HG03439 (cell line): ENCODE data around the gene XIRP2.

Experiments
- ATAC-seq: cut with Tn5 transposase; IDR thresholded peaks from one replicate; pipeline ENCODE4 v1.9.1; 2021; ENCODE audit warnings: mild to moderate bottlenecking, moderate library complexity; ENCODE audit not compliant: unreplicated experiment

XIRP2 gene, protein sequence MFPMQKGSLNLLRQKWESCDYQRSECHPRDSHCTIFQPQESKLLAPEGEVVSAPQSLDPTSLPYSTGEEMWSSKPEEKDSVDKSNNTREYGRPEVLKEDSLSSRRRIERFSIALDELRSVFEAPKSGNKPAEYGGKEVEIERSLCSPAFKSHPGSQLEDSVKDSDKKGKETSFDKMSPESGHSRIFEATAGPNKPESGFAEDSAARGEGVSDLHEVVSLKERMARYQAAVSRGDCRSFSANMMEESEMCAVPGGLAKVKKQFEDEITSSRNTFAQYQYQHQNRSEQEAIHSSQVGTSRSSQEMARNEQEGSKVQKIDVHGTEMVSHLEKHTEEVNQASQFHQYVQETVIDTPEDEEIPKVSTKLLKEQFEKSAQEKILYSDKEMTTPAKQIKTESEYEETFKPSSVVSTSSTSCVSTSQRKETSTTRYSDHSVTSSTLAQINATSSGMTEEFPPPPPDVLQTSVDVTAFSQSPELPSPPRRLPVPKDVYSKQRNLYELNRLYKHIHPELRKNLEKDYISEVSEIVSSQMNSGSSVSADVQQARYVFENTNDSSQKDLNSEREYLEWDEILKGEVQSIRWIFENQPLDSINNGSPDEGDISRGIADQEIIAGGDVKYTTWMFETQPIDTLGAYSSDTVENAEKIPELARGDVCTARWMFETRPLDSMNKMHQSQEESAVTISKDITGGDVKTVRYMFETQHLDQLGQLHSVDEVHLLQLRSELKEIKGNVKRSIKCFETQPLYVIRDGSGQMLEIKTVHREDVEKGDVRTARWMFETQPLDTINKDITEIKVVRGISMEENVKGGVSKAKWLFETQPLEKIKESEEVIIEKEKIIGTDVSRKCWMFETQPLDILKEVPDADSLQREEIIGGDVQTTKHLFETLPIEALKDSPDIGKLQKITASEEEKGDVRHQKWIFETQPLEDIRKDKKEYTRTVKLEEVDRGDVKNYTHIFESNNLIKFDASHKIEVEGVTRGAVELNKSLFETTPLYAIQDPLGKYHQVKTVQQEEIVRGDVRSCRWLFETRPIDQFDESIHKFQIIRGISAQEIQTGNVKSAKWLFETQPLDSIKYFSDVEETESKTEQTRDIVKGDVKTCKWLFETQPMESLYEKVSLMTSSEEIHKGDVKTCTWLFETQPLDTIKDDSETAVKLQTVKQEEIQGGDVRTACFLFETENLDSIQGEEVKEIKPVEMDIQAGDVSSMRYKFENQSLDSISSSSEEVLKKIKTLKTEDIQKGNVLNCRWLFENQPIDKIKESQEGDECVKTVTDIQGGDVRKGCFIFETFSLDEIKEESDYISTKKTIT (N-terminal part only)

DNA sequence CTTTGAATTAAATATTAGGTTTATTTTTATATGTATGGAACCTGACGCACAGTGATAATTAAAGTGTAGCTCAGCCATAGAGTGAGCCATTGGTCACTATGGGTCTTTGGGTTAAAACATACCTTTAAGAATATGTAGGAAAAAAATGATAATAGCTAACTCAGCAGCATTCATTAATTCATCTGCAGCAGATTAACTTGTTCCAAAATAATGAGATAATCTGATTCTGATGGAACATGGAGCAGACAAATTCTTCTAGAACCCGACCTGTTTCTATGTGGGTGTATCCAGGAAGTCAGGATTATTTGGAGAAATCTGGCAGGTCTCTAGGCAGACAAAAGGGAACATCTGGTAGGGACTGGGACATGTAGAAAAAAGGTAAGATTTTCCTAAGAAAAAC, at the start of gene XIRP2:
Gene XIRP2, plus strand, starts transcription at position 301 of the 400 bp plus-strand sequence. CDS start 15,003 bp downstream, outside the sequence.
- no peak for ATAC-seq

DNA sequence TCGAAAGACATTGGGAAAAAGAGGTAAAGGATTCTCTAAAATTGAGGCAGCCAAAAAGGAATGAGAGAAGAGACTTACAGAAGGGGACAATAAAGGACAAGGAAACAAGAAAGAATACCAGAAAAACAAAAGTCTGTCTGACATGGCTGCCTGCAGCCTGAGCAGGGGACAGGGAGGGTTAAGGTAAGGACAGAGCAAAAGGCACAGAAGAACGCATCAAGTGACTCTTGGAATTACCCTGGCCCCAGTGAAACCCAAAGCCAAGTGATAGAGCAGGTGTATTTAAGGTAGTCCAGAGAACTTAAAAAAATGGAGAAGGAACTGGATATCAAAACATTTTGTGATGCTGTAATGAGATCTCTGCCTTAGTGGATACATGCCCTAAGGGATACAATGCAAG, 47.1 kb upstream of the XIRP2 start:
- no peak for ATAC-seq

- ATAC-seq, result no peak
Measured at GRCh38 chr2:166841679-166842078, 46.6 kb upstream of the XIRP2 start.

GRCh38 chr2:166844111-166844510, 44.2 kb upstream of the XIRP2 start:
- no peak for ATAC-seq

GRCh38 chr2:166862468-166863132, 25.7 kb upstream of the XIRP2 start:
- ATAC-seq, result no peak

GRCh38 chr2:166867874-166868514, 20.3 kb upstream of the XIRP2 start:
- no peak for ATAC-seq

DNA sequence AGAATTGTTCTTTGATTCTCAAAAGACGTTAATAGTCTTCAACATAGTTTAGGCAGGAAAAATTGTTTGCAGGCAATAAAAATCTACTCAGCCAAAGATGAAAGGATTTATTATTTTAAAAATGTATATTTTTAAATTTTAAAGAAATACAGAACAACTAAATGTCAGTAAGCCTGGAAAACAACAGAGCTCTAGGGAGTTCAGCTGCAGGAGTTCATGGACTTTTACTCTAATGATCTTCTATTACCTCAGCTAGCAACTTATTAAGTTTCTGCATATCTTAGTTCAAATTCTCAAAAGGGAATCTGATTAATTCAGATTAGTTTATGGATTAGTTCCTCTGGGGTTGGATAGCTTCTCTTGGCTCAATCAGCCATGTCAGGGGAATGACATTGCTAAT, 17.9 kb upstream of the XIRP2 start:
- ATAC-seq, result no peak

GRCh38 chr2:166881177-166881576, 7.1 kb upstream of the XIRP2 start:
- ATAC-seq, result no peak

GRCh38 chr2:166882851-166883250, 5.4 kb upstream of the XIRP2 start:
- no peak for ATAC-seq

DNA sequence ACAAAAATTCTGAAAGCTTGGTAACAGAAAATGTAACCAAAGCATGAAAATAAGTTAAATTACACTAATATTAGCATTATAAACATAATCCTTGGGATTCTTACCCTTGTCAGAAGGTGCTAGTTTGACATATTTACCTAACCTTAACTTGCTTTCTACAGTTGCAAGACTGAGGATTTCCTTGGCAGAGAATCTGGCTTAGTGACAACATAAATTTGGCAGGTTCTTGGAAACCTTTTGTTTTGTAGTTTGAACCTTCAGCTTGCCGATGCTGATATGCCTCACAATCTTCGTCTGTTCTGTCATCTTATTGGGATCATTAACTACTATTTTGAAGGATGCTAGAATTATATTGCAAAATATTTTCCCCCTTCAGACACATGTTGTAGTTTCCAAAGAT, 3.4 kb downstream of the XIRP2 start:
- ATAC-seq, result no peak

GRCh38 chr2:166892397-166892796, 4.1 kb downstream of the XIRP2 start:
- ATAC-seq, result no peak

DNA sequence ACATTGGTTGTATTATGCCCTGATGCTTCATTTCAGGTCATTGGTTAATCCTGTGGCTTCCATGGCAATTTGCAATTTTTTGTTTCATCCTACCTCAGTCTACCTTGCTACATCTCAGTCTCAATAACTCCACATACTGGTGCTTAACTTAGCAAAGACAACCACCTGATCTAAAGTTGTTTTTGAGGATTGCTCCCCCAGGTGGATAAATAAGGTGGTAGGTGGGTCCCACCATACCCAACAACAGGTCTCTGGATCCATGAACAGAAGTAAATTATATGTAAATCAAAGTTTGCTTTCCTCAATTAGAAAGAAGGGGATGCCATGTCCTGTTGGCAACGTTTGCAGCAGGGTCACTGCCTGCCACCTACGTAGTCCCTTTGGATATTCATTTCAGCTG, 7.0 kb downstream of the XIRP2 start:
- no peak for ATAC-seq

DNA sequence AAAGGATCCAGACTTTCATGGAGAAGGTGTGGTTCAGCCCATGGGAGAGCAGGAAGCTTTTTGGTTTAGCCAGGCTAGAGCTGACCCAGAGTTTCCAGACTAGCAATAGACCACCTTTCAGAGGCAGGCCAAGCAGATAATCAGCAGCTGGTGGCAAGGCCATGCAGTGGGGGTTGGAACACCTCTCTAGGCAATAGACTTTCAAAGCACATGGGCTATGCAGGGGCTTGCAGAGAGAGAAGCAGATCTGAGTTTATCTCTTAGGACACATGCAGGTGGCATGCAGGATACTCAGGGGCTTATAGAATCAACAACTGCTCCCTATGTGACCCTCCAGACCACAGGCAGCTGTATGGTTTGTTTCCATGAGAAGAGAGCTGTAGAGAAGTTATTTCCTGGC, 9.4 kb downstream of the XIRP2 start:
- ATAC-seq, result no peak

- ATAC-seq, result no peak
Measured at GRCh38 chr2:166899676-166900075, 11.4 kb downstream of the XIRP2 start.

GRCh38 chr2:166900700-166901099, 12.4 kb downstream of the XIRP2 start:
- no peak for ATAC-seq

DNA sequence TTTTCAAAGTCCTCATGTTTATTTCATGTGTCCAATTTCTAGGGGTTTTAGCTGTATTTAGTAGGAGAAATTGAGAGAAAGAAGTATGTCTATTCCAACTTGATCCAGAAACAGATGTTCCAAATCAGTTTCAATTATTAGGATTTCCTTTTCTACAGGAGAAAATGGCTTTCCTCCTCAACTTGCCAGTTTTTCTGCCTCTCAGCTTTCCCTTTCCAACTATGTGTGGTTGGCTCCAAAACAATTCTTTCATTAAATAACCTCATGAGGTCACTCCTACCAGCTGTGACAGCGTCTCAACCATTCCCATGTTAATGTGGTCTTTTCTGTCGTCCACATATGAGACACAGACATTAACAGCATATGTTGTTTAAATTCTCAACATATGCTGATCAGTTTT, 13.1 kb downstream of the XIRP2 start:
- no peak for ATAC-seq

- ATAC-seq, result no peak
Measured at GRCh38 chr2:166916987-166917386, 28.7 kb downstream of the XIRP2 start.

DNA sequence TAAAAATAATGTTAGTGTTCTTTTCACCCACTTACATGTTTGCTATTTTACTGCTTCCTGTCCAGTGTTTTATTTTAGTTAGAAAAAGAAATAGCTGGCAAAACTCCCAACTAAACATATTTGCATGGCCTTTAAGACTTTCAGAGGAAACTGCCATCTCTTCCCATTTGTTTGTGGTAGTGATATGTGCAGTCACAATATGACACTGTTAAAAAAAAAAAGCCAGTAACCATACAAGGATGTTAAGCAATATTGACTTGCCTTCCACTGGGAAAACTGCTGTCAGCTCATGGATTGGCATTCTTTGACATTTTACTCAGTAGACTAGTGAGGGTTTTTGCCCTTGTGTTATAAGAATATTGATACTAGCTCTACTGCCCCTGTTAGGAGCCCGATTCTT, 29.1 kb downstream of the XIRP2 start:
- ATAC-seq, result no peak

- no peak for ATAC-seq
Measured at GRCh38 chr2:166921261-166921896, 33.1 kb downstream of the XIRP2 start.

DNA sequence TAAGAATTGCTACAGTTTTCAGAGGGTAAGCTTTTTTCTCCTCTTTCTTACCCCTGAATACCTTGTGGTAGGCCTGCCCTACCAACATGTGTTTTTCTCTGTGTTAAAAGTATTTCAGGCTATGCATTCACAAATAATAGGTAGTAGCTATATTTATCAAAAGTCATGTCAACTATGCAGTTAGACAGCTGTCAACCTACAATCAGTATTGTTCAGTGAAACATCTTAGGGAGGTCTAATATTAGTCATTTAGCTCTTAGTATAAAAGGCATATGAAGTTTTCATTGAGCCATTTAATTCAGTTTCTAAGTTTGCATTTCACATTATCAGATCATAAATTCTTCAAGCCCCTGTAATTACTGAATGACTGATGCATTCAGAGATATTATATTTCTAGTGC, 36.7 kb downstream of the XIRP2 start:
- ATAC-seq, result no peak
